IMR-90 (cell line): ENCODE measurements around the gene ACAT2. TPM values are rescaled to one million over a fixed set of nuclear protein-coding genes. Genes with fewer than 3 reads are reported as not detected.

Experiments
- ATAC-seq: fragments of 200-7000 bp; cut with Tn5 transposase; 2 replicates; pipeline ENCODE4 v1.9.1; 2020; ENCODE audit warnings: low read depth, mild to moderate bottlenecking, moderate library complexity
- BruUV-seq: library from RNA; stranded (reverse); fragments of 400-500 nt; replicated peaks from 2 replicates; lab custom pipeline; 2021; lab: Mats Ljungman, UMichigan
- CTCF ChIA-PET: fragments of 300-600 bp; formaldehyde crosslinking; extraction: SDS; loops from one replicate; lab custom pipeline; 2021; ENCODE audit warnings: antibody characterized with exemption; lab: Yijun Ruan, JAX
- POLR2A ChIA-PET: fragments of 300-600 bp; sonication (Branson Sonifier 250); formaldehyde crosslinking; loops from one replicate; lab custom pipeline; 2022; ENCODE audit warnings: antibody characterized with exemption; ENCODE audit not compliant: unreplicated experiment; lab: Charles Lee
- DNase-seq: peaks from one replicate; pipeline ENCODE4 v3.0.0; 2013
- H2AFZ ChIP-seq: replicated peaks from 2 replicates; pipeline ENCODE3; 2013; ENCODE audit warnings: low read length, mild to moderate bottlenecking; ENCODE audit not compliant: poor library complexity
- H2AK5ac ChIP-seq: 2 replicates; pipeline ENCODE4 v1.6.1; 2013; ENCODE audit warnings: low read depth, low read length, inconsistent platforms
- H2AK9ac ChIP-seq: replicated peaks from 2 replicates; pipeline ENCODE3; 2013; ENCODE audit warnings: mild to moderate bottlenecking, low read depth, low read length, moderate library complexity; ENCODE audit not compliant: poor library complexity
- H2BK120ac ChIP-seq: 2 replicates; pipeline ENCODE4 v1.6.1; 2013; ENCODE audit warnings: low read depth, low read length, inconsistent platforms
- H2BK15ac ChIP-seq: 3 replicates; pipeline ENCODE4 v1.6.1; 2013; ENCODE audit warnings: low read depth, low read length, inconsistent platforms
- H2BK20ac ChIP-seq: 2 replicates; pipeline ENCODE4 v1.6.1; 2013; ENCODE audit warnings: low read depth, mild to moderate bottlenecking, inconsistent platforms, low read length, moderate library complexity
- H2BK5ac ChIP-seq: 2 replicates; pipeline ENCODE4 v1.6.1; 2013; ENCODE audit warnings: mild to moderate bottlenecking, low read depth, low read length, inconsistent platforms; ENCODE audit not compliant: poor library complexity, severe bottlenecking
- H3K14ac ChIP-seq: replicated peaks from 2 replicates; pipeline ENCODE4 v1.6.1; 2013; ENCODE audit warnings: low read depth, low read length, inconsistent platforms
- H3K18ac ChIP-seq: 2 replicates; pipeline ENCODE4 v1.6.1; 2013; ENCODE audit warnings: low read depth, low read length, control low read depth
- H3K23ac ChIP-seq: 2 replicates; pipeline ENCODE4 v1.6.1; 2013; ENCODE audit warnings: low read depth, low read length, inconsistent platforms
- H3K27ac ChIP-seq: 2 replicates; pipeline ENCODE4 v1.5.1; 2013; ENCODE audit warnings: mild to moderate bottlenecking, control low read depth, low read length; ENCODE audit not compliant: insufficient read depth
- H3K27me3 ChIP-seq: 2 replicates; pipeline ENCODE4 v1.6.1; 2013; ENCODE audit warnings: low read length; ENCODE audit not compliant: control insufficient read depth, insufficient read depth
- H3K36me3 ChIP-seq: 2 replicates; pipeline ENCODE4 v1.6.1; 2013; ENCODE audit warnings: low read length, mixed read lengths; ENCODE audit not compliant: control insufficient read depth, insufficient read depth
- H3K4ac ChIP-seq: 2 replicates; pipeline ENCODE4 v1.6.1; 2013; ENCODE audit warnings: low read depth, low read length, inconsistent platforms
- H3K4me1 ChIP-seq: 2 replicates; pipeline ENCODE4 v1.6.1; 2013; ENCODE audit warnings: low read length, mixed read lengths; ENCODE audit not compliant: control insufficient read depth, insufficient read depth
- H3K4me2 ChIP-seq: 2 replicates; pipeline ENCODE4 v1.6.1; 2013; ENCODE audit warnings: low read depth, mild to moderate bottlenecking, control low read depth, low read length, moderate library complexity
- H3K4me3 ChIP-seq: 2 replicates; pipeline ENCODE4 v1.5.1; 2013; ENCODE audit warnings: low read depth, mild to moderate bottlenecking, control low read depth, low read length, moderate library complexity; ENCODE audit not compliant: insufficient read depth
- H3K56ac ChIP-seq: 2 replicates; pipeline ENCODE4 v1.6.1; 2013; ENCODE audit warnings: low read length, inconsistent platforms; ENCODE audit not compliant: insufficient read depth; ENCODE audit errors: extremely low read depth
- H3K79me1 ChIP-seq, 2 experiments: 2 replicates each; pipeline ENCODE4 v1.6.1; 2013; ENCODE audit warnings: low read length in 2 of 2, inconsistent platforms in 1 of 2, low read depth in 1 of 2
- H3K9ac ChIP-seq: 2 replicates; pipeline ENCODE4 v1.6.1; 2013; ENCODE audit warnings: low read depth, low read length, control low read depth
- H3K9me1 ChIP-seq: 2 replicates; pipeline ENCODE4 v1.6.1; 2013; ENCODE audit warnings: low read length, inconsistent platforms; ENCODE audit not compliant: insufficient read depth
- H3K9me3 ChIP-seq: 2 replicates; pipeline ENCODE4 v1.6.1; 2013; ENCODE audit warnings: low read length; ENCODE audit not compliant: control insufficient read depth, insufficient read depth
- H4K20me1 ChIP-seq: 2 replicates; pipeline ENCODE4 v1.6.1; 2013; ENCODE audit warnings: low read length, inconsistent platforms; ENCODE audit not compliant: insufficient read depth
- H4K5ac ChIP-seq: 2 replicates; pipeline ENCODE4 v1.6.1; 2013; ENCODE audit warnings: mild to moderate bottlenecking, low read depth, low read length, control low read depth
- H4K8ac ChIP-seq, 2 experiments: 2 replicates each; pipeline ENCODE4 v1.6.1; 2013; ENCODE audit warnings: low read depth in 2 of 2, low read length in 2 of 2, control low read depth in 1 of 2, inconsistent platforms in 1 of 2
- H4K91ac ChIP-seq: 2 replicates; pipeline ENCODE4 v1.6.1; 2013; ENCODE audit warnings: low read depth, low read length, inconsistent platforms; ENCODE audit not compliant: insufficient read depth
- CEBPB ChIP-seq: IDR thresholded peaks from 2 replicates; pipeline ENCODE4 v1.6.1; 2012; ENCODE audit warnings: low read depth, low read length, improper control_type of control experiment
- MXI1 ChIP-seq: IDR thresholded peaks from 2 replicates; pipeline ENCODE4 v1.6.1; 2012; ENCODE audit warnings: low read depth, mild to moderate bottlenecking, low read length, moderate library complexity, borderline replicate concordance
- WGBS, 2 experiments: methylation state at CpG; one replicate each; pipeline versions ENCODE4 v1.1.5 to v1.1.7; 2013; ENCODE audit warnings: missing lambda C conversion rate in 2 of 2; ENCODE audit not compliant: insufficient read length in 1 of 2; ENCODE audit errors: extremely low coverage in 2 of 2; 5-methylcytosine and 5-hydroxymethylcytosine counted together
- dilution Hi-C: fragments of 300-500 bp; cut with HindIII; formaldehyde crosslinking; loops from one replicate; pipeline ENCODE4 v1.14.3; 2018; ENCODE audit warnings: low sequenced_read_pairs; ENCODE audit not compliant: unreplicated experiment
- in situ Hi-C: fragments of 300-500 bp; cut with MboI; formaldehyde crosslinking; loops from 3 replicates; pipeline ENCODE4 v1.14.3; 2019; ENCODE audit warnings: low sequenced_read_pairs, inconsistent platforms, mixed read lengths
- intact Hi-C: fragments of 100-400 bp; cut with micrococcal nuclease; formaldehyde crosslinking; loops from 2 replicates; pipeline ENCODE4 v1.10.0; 2022
- polyA plus RNA-seq, 3 experiments: library from polyadenylated mRNA; depleted of rRNA; stranded (reverse); fragments of >200 nt; gene quantifications; 2 replicates each; pipeline ENCODE4 v1.2.3, GENCODE V29; 2012; ENCODE audit warnings: low replicate concordance in 1 of 3
- total RNA-seq: library from RNA; depleted of rRNA; stranded (reverse); fragments of >200 nt; gene quantifications from 2 replicates; pipeline ENCODE4 v1.2.3, GENCODE V29; 2012

Gene ACAT2
- total and polyA plus RNA-seq, 2 of the 4 experiments (the other 2 are of a cell fraction): 30.5 to 45.2 TPM

DNA sequence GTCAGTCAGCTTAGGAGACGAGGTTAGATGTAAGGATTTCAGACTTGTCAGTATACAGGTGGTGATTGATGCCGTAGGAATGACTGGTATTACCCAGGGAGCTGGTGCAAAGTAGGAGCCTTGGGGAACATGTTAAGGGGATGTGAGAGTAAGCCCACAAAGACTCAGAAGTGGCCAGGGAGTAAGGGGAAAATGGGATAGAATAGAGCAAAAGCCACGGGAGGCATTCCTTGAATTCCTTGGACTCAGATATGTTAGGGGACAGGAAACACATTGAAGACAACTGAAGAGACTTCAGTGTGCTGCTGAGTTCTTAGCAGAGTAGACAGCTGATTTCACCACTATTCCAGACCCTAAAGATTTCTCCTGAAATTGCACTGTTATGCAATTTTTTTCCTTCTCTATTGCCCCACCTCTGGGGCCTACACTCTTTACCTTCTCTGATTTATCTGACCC is 1.2 kb upstream of the ACAT2 start:
- TF ChIP-seq CEBPB (peak; percentile 70), MXI1 (no peak)
- 0 out of 2 replicates have a peak overlapping the region, but pooled peaks have one; percentile 83 for H3K23ac ChIP-seq
- peaks cover 16% of the 10 kb centered on the region for H3K36me3 ChIP-seq
- peak overlapping the region; percentile 53 for H2BK5ac ChIP-seq
- H3K9me1 ChIP-seq: peaks cover 13% of the 10 kb centered on the region
- intact Hi-C loops: loop anchor here (2.0 kb wide), 1 partner anchor 68 kb away; the partner anchor contains the start of gene SOD2
- no TSS peak for BruUV-seq
- 0 out of 2 replicates have a peak overlapping the region, but pooled peaks have one; percentile 75 for H2BK120ac ChIP-seq
- H3K27ac ChIP-seq: peak overlapping the region; percentile 94
- no peak overlapping the region; the same call in 1 of the 2 replicates for H4K5ac ChIP-seq
- dilution Hi-C loops: no loop called here
- H3K79me1 ChIP-seq: peaks cover 10 to 24% of the 10 kb centered on the region in 2 experiments
- H4K91ac ChIP-seq: peak overlapping the region; percentile 76; the same call in 1 of the 2 replicates
- peak; percentile 64 for DNase-seq
- ATAC-seq: peak; percentile 9
- H3K18ac ChIP-seq: 0 out of 2 replicates have a peak overlapping the region, but pooled peaks have one; percentile 27
- H4K20me1 ChIP-seq: peaks cover 6% of the 10 kb centered on the region; the same call in 1 of the 2 replicates
- peak overlapping the region; percentile 94 for H3K4ac ChIP-seq
- H3K56ac ChIP-seq: peak overlapping the region; percentile 93; the same call in 1 of the 2 replicates
- H3K27me3 ChIP-seq: no peaks in the 10 kb centered on the region
- H2BK15ac ChIP-seq: peak overlapping the region; percentile 15; the same call in 1 of the 3 replicates
- H2AFZ ChIP-seq: peak overlapping the region; percentile 59
- POLR2A ChIA-PET: no interaction called here
- peak overlapping the region; percentile 94 to 96; a peak in 3 of 4 replicates for H4K8ac ChIP-seq
- H2AK5ac ChIP-seq: peak overlapping the region; percentile 54
- 19% methylated on average over 3 of the region's 3 CpGs; no CpG with 5 or more reads in 1 of the 2 experiments for WGBS, 2 experiments
- peak overlapping the region; percentile 82 for H3K4me2 ChIP-seq
- CTCF ChIA-PET: no interaction called here
- peak overlapping the region; percentile 87; the same call in 1 of the 2 replicates for H3K9ac ChIP-seq
- no peak overlapping the region for H3K4me3 ChIP-seq
- no peak overlapping the region for H2BK20ac ChIP-seq
- H3K9me3 ChIP-seq: no peaks in the 10 kb centered on the region
- in situ Hi-C loops: loop anchor here (10.0 kb wide), 1 partner anchor 66 kb away; the partner anchor contains the start of gene SOD2
- H3K4me1 ChIP-seq: peaks cover 16% of the 10 kb centered on the region
- peak overlapping the region; percentile 55 for H2AK9ac ChIP-seq
- H3K14ac ChIP-seq: peak overlapping the region; percentile 80; the same call in 1 of the 2 replicates
